ENCODE results near the gene PHGDH.

DNA sequence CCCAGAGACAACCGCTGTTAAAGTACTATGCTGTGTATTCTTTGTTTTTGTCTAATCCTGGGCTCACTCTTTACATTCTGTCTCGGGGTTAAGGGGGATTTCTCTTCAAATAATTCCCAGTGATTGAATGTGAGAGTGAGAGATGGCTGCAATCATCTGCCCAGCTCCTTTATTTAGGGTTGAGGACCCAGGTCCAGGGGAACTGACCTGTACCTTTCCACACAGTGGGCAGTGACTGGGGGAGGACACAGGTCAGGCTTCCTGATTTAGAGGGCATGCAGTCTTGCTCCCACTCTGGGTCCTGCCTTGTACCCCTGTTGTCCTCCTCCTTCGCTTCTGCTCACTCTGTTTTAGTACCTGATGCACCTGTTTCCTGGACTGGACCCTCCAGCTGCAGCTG lies 22.0 kb downstream of the PHGDH start:
- no peak for TF ChIP-seq EZH2 (IDR thresholded peaks at IDR 0.05)
- no peak for TF ChIP-seq POLR2AphosphoS5 (IDR thresholded peaks at IDR 0.05; ENCODE audit: borderline replicate concordance, low read depth, low read length)
- no peak for TF ChIP-seq FOXP2 (optimal IDR thresholded peaks at IDR 0.05; ENCODE audit: control extremely low read depth, extremely low read length, insufficient read depth)
